Measurements from ENCODE around the gene ABCC1.

DNA sequence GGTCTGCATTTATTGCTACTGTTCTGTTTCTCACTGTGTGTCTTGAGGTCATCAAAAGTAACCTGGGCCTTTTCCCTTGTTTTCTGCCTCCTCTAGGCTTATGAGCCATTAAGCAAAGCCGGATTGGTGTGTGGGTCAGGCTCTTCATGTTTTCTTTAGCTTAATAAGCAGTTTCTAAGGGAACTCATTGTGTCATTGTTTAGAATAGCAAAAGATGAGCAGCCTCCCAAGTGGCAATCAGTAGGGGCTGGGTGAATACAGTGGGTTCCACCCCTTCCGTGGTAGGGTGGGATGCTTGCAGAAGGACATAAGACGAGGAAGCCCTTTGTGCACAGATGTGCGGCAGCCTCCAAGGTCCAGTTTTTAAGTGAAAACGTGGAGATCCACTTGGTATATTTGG lies 34.5 kb downstream of the ABCC1 start:
- no peak for TF ChIP-seq CTCF (IDR thresholded peaks at IDR 0.05; ENCODE audit: low read length)
- no peak for TF ChIP-seq EZH2 (IDR thresholded peaks at IDR 0.05; ENCODE audit: borderline replicate concordance, low read length)
